Activated CD4-positive, alpha-beta T cell treated with anti-CD3 and anti-CD28 coated beads, Interleukin-2, Interleukin-4, amounts not matched to agents 100 ng/mL and 50 ng/mL, durations not matched to agents 16 hours and 8 hours (primary cell): ENCODE measurements around the gene RNF126.
"Not testable (repeated sequence)": the region's sequence is repeated elsewhere in the genome, so short reads cannot be mapped to it uniquely, and the experiment has no call there.

ENCODE experiments used
- DNase-seq: peaks from one replicate; pipeline ENCODE4 v3.0.0-alpha.2; 2020; ENCODE audit warnings: low spot score

RNF126 gene

DNA sequence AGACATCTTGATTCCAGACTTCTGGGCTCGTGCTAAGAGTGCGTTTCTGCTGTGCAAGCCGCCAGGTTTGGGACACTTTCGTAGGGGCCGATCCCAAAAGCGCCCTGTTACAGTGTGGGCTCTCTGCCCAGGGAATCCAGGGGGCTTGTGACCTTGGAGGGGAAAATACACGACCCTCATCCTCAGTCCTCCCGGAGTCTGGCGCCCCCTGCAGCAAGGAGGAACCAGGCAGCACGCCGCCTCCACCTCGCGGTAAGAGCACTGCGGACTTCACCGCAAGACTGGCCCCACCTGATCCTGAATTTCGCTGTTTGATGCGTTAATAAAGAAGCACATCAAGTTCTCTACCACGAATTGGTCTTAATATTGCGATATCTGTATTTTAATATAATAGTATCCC lies 34.8 kb downstream of the RNF126 start:
- DNase-seq = no peak

DNA sequence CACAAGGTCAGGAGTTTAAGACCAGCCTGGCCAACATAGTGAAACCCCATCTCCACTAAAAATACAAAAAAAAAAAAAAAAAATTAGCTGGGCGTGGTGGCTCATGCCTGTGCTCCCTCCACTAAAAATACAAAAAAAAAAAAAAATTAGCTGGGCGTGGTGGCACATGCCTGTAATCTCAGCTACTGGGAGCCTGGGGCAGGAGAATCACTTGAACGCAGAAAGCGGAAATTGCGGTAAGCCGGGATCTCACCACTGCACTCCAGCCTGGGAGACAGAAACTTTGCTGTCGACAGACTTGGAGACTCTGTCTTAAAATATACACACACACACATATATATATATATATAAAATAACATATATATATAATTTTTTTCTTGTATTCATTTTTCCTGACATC lies 36.4 kb downstream of the RNF126 start:
- not testable (repeated sequence) for DNase-seq

DNA sequence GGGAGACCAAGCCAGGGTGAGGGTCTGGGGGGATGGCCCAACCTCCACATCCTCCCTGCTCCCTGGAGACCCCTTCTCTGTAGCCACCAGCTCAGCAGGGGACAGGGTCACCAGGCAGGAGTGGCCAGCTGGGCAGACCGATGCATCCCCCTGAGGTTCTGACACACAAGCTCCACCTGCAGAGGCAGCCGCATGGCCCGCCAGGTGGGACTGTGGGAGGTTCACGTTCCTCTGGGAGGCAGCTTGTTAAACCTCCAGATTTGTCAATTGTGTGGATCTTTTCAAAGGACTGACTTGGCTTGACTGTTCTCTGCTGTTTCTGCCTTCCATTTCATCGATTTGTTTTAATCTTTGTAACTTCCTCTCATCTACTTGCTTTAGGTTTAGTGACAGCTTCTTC lies 37.8 kb downstream of the RNF126 start:
- DNase-seq = no peak

DNA sequence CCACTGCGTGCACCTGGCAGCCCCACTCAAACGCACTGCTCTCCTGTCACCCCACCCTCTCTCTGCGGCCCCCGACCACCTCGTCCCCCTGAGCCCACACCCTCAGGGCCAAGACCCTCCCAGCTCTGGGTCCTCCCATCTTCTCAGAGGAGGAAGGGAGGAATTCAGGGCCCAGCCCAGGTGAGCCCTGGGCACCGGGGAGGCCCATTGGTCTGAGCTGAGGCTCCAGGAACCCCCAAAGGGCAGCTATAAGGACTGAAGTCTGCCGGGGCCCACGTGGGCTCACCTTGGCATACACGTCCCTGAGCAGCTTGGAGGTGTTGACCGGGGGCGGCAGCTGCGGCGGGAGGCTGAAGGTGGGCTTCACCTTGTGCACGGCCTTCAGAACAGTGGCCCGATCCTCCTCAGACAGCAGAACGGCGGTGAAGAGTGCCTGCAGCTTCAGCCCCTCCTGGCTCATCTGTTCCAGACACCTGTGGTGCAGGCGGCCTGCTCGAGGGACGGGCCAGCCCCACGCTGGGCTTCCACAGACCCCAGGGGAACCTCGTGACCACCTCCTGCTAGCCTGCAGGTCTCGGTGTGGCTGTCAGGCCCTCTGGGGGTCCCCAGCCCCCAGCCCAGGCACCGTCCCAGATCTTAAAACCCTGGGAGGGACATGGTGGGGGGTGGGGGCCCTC lies 38.4 kb downstream of the RNF126 start:
- no peak for DNase-seq

DNA sequence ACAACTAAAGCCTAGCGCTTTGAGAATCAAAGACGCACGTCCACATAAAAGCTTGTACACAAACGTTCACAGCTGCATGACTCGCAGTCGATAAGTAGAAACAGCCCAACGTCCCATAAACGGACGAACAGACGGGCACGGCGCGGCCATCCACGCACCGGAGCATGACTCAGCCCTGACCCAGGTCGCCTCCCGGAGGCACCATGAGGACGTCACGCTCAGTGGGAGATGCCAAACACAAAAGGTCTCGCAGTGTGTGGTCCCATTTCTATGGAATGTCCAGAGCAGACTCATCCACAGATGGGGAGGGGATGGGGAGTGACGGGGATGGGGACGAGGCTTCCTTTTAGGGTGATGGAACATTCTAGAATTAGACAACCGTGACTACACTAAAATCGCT lies 39.0 kb downstream of the RNF126 start:
- DNase-seq = no peak

DNA sequence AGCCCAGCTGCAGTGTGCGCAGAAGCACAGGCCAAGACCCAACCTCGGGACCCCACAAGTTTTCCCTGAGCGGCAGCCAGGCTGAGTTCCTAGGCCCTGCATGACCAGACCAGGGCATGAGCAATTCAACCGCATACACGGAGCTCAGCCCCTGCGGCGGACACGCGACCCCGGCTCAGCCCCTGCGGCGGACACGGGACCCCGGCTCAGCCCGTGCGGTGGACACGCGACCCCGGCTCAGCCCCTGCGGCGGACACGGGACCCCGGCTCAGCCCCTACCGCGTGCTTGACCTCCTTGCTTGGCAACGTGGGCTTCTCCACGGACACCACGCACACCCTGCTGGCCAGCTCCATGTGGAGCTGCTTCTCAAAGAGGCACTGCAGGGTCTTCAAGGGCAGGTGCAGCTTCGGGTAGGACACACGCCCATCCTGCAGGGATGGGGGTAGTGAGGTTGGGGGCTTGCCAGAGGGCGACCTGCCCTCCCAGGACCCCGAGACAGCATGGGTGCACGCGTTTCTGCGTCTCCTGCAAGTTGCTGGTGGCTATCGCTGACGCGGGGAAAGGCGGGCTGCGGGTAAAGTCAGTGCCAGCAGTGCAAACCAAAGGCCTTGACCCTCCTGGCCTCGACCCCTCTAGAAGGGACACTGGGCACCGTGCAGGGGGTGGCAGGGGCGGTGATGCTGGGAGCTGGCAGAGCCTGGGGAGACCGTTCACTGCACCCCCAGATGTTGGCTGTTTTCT lies 39.7 kb downstream of the RNF126 start:
- DNase-seq = no peak

DNA sequence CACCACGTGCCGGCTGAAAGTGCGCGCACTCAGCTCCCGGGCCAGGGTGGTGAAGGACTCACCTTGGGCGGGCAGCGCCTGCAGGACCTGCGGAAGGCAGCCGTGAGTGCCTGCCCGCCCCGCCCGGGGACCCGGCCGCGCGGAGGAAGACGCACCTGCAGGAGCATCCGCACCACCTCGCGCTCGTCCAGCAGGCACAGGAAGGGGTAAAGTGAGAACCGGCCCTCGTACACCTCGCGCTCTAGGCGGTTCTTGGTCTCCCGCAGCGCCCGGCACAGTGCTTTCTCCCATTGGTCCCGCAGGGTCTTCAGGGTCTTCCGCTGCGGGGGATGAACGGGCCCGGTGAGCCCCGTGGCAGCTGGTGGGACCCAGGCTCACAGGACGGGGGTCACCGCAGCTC lies 40.3 kb downstream of the RNF126 start:
- no peak for DNase-seq

DNA sequence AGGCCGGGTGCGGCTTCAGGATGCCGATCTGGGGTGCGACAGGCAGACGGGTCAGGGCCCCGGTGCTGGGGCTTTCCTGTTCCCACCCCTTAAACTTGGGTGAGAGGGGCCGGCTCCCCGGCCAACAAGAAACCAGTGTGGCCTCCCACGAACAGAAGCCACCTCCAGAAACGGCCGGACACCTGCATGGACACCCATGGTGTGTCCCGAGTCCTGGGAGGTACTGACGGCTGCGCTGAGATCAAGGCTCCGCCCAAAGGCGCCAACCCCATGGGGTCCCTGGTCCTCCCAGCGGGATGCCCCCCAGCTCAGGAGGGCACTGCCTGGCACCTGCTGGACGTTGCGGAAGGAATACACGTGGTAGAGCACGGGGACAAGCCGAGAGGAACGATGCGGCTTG lies 41.2 kb downstream of the RNF126 start:
- no peak for DNase-seq

DNA sequence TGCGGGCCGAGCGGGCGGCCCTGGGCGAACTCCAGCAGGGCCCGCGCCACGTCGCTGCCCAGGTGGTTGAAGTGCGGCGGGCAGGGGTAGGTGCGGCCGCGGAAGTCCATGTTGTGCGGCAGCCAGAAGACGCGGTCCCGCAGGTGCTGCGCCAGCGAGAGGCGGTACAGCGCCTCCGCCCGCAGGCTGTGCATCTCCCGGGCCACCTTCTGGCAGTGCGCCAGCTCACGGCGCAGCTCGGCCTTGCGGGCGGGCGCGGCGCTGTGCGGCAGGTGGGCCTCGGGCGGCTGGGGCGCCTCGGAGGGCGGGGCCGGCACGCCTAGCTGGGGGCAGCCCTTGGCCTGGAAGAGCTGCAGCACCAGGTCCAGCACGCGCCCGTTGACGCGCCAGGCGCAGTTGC lies 41.8 kb downstream of the RNF126 start:
- not testable (repeated sequence) for DNase-seq

DNA sequence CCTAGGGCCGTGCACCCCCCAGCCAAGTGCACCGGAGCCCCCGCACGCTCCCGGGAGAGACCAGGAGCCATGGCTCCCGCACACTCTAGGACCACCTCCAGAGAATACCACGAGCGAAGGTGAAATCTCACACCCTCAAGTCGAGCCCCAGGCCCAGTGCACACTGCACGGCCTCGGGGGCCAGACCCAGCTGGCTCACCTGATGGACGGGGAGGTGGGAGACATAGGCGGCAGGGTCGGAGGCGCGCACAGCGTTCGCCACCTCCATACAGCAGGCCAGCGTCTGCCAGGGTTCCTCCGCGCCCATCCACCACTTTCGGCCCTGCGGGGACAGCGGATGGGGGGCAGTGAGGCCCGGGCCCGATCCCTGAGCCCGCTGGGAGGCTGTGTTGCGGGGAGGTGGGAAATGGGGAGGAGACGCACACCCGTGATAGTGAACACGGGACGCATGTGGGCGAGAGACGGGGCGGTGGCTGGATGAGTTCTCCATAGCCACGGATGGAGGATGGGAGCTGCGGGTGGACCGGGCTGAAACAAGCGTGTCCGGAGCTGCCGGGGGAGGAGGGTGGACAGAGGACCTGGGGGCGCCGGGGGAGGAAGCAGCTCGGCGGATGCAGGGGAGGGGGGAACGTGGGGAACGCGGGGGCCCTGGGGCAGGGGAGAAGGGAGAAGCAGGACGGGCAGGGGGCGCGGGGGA lies 42.7 kb downstream of the RNF126 start:
- DNase-seq = no peak

DNA sequence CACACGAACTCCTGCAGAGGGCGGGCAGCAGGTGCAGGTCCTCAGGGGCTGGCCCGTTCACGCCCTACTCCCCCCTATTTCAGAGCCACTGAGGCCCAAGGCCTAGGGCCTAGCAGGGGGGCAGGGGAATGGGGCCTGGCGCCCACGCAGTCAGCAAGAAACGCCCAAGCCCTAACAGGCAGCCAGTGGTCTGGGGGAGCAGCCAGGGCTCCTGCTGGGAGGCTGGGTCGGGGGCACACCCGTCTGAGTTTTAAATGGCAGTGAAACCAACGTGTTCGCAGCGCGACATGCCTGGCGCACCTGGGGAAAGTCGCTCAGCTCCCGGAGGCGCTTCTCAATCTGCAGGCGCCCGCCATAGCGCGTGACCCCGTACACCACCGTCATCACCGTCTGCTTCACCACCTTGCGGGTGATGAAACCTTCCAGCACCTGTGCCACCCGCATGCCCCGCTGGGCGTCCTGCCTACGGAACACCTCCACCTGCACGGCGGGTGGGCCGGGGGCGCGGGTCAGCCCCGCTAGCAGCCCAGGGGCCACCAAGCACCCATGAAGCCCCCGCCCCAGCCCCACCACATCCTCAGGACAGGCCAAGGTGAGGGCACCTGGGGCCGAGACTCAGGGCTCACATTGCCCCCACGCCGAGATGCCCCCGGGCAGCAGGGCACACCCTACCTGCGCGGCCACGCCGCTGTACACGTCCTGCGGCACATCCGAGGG lies 43.6 kb downstream of the RNF126 start:
- no peak for DNase-seq

DNA sequence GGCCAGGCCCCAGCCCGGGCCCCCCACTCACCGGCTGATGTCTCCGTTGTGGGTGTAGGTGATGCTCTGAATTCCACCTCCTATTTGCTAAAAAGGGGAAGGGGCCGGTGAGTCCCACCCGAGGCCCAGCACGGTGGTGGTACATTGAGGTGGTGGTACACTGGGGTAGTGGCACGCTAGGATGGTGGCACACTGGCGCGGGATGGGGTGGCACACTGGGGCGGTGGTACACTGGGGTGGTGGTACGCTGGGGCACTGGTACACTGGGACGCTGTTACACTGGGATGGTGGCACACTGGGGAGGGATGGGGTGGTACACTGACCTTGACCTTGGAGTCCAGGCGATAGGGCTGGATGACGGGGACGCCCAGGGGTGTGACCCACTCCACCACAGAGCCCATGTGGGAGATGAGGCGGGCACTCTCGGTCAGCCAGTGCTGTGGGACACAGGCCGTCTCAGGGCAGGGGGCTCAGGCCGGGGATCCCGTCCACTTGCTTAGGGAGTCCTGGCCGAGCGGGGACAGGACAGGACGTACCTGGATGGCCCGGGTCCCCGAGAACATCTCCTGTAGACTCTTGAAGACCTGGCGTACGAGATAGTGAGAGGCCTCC lies 44.2 kb downstream of the RNF126 start:
- DNase-seq = no peak

DNA sequence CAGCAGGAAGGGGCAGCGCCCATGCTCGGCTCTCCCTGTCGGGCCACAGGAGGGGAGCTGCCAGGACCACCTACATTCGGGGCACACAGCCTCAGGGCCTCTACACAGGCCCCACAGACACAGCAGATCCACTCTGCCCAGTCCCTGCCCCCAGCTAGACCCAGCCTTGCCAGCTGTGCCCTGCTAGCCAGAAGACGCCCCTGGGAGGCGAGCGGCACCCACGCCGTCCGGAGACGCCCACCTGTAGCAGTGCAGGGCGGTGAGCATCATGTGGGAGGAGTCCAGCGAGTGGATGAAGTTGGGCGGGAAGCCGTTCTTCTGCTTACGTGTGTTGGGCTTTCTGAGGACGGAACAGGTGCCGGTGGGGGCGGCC lies 44.8 kb downstream of the RNF126 start:
- no peak for DNase-seq

DNA sequence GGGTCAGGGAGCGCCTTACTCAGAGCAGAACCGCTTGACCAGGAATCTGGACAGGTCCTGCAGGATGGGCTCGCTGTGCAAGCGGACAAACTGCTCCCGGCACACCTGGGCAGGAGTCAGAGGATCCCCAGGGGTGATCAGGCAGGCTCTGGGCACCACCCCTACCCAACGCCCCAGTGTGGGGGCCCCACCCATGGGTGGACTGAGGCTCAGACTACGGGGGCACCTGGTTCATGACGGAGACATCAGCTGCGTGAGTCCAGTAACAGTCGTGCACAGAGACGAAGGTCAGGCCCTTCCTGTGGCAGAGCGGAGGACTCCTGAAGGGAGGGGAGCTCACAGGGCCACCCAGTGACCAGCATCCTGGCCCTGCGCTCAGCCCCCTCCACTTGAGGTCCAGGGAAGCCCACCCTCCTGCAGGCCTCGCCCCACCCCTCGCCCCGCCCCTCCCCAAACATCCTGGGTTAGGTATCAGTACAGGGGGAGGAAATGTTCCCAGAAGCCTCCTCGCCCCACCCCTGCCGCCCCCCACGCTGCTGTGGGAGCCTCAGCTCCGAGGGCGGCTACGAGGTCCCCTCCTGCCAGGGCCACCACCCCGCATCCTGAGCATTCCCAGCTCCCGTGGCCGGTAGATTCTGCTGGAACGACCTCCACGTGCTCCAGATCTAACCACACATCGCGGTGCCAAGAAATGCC lies 45.3 kb downstream of the RNF126 start:
- no peak for DNase-seq

DNA sequence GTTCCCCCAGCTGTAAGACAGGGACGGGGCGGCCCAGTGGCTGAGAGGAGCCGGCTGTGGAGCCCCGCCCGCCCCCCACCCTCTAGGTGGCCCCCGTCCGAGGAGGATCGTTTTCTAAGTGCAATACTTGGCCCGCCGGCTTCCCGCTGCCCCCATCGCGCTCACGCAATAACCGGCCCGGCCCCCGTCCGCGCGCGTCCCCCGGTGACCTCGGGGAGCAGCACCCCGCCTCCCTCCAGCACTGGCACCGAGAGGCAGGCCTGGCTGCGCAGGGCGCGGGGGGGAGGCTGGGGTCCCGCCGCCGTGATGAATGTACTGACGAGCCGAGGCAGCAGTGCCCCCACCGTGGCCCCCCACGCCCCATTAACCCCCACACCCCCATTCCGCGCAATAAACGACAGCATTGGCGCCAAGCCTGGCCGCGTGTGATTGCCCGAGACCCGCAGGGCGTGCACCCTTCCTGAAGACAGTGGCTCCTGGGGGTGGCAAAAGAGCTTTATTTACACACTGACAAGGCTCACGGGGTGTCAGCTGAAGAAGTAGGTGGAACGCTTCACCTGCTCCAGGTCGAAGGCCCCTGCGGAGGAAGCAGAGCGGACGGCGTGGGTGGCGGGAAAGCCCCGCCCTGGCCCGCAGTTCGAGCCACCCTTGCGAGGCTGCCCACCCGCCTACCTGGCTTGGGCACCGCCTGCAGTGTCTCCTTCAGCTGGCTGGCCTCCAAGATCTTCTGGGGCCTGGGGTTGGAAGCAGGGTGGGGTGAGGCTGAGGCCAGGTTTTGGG lies 46.1 kb downstream of the RNF126 start:
- DNase-seq = no peak

DNA sequence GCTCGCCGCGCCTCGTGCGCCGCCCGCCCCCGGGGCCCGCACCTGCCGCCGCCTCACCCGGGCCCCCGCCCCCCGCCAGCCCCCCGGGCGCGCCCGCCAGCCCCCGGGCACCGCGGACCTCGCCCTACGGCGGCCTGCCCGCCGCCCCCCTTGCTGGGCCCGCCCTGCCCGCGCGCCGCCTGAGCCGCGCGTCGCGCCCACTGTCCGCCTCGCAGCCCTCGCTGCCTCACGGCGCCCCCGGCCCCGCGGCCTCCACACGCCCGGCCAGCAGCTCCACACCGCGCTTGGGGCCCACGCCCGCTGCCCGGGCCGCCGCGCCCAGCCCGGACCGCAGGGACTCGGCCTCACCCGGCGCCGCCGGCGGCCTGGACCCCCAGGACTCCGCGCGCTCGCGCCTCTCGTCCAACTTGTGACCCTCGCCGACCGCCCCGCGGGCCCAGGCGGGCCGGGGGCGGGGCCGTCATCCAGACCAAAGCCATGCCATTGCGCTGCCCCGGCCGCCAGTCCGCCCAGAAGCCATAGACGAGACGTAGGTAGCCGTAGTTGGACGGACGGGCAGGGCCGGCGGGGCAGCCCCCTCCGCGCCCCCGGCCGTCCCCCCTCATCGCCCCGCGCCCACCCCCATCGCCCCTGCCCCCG lies 46.8 kb downstream of the RNF126 start:
- DNase-seq = no peak

DNA sequence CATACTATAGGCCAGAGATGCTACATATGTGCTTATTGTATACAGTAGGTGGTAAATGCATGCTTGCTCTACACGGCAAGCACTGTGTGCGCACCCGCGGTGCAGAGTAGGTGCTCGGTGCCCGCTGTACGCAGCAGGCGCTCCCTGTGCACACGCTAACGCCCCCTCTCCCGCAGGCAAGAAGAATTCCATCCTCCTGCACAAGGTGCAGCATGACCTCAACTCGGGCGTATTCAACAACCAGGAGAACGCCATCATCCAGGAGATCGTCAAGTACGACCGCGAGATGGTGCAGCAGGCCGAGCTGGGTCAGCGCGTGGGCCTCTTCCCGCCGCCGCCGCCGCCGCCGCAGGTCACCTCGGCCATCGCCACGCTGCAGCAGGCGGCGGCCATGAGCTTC lies 47.4 kb downstream of the RNF126 start:
- DNase-seq = no peak

DNA sequence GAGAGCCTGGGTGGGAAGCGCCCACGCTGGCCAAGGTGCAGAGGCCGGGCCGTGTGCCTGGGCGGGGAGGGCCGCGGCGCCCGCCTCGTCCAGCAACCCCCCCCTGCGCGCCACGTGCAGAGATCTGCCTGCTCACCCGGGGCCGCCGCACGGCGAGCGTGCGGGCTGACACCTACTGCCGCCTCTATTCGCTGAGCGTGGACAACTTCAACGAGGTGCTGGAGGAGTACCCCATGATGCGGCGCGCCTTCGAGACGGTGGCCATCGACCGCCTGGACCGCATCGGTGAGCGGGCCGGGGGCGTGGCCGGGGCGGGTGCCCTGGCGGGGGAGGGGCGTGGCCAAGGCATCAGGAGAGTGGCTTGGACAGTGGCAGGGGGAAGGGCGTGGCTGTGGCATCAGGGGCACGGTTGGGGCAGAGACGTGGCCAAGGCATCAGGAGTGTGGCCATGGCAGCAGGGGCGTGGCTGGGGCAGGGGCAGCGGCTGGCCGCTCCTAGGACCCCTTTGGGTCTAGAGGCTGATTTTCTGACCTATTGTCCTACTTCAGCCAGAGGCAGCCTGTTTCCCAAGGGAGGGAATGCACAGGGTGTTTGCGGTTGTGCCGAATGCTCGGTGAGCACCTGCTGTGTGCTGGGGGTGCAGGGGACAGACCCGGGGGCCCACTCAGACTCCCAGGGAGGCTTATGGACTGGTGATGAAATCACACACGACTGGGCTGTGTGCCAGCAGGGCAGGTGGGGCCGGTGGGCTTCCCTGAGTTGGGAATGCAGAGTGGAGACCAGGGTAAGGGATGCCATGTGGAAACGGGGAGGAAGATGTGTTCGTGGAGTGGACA lies 49.1 kb downstream of the RNF126 start:
- no peak for DNase-seq

DNA sequence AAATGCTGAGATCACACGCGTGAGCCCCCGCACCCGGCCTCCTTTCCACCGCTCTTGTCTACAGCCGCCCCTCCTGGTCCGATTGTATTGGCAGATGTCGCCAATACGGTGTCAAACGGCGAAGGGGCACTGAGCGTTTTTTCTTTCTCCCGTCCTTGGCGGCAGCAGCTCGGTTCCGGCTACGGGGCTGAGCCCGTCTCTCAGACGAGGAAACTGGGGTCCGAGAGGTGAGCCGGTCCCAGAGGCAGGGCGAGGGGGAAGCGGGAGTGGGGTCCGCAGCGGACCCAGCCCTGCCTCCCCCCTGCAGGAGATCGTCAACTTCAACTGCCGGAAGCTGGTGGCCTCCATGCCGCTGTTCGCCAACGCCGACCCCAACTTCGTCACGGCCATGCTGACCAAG lies 50.1 kb downstream of the RNF126 start:
- DNase-seq = no peak
